ENCODE measurements around the gene MXRA8. TPM values are rescaled to one million over a fixed set of nuclear protein-coding genes. Genes with fewer than 3 reads are reported as not detected.

The MXRA8 gene
- total and polyA plus RNA-seq, 2 donors (not counting 3 experiments of a cell fraction or from before 2014, with no cell fraction given): 0.82 to 1.9 TPM

GRCh38 chr1:1309251-1310108, 48.9 kb downstream of the MXRA8 start:
- H3K4me1 ChIP-seq (ENCODE audit: control insufficient read depth, extremely low read depth, insufficient read depth, low read length): peaks cover 15% of the 10 kb centered on the region
- intact Hi-C loops (cut with micrococcal nuclease) (loop anchor here (1.0 to 5.0 kb wide), 4 partner anchors 15 to 187 kb away; partner anchors contain the start of genes CPTP, DVL1, INTS11 and UBE2J2), dilution Hi-C loops (cut with MboI; ENCODE audit: extremely low pct_ligation_motif_present, low sequenced_read_pairs) (no loop called here)
- H2AFZ ChIP-seq (ENCODE audit: low read depth, low read length): peak overlapping the region; percentile 59
- H3K9ac ChIP-seq (replicated peaks; ENCODE audit: extremely low read depth, insufficient read depth, low read length): peak overlapping the region; percentile 73
- CTCF ChIA-PET: interaction anchor here (0.8 to 1.5 kb wide), 3 partner anchors 63 to 196 kb away, joined by 3 to 9 read pairs (median 3); no protein-coding TSS in a partner anchor
- no peak overlapping the region for H3K27ac ChIP-seq (ENCODE audit: insufficient read depth, low read depth, low read length)
- no peak for FAIRE-seq
- TF ChIP-seq POLR2A (IDR thresholded peaks at IDR 0.05; ENCODE audit: low read depth, low read length): no peak
- TF ChIP-seq EZH2 (IDR thresholded peaks at IDR 0.05; ENCODE audit: borderline replicate concordance, low read depth, low read length, severe bottlenecking): no peak
- TF ChIP-seq GATA2 (IDR thresholded peaks at IDR 0.05; ENCODE audit: insufficient read depth, insufficient read length, low read depth, low read length): no peak
- TF ChIP-seq CTCF (IDR thresholded peaks at IDR 0.05; ENCODE audit: extremely low read depth in 1 of 2, insufficient read depth in 1 of 2, low read depth in 1 of 2, low read length in 2 of 2): no peak
- no peak for TF ChIP-seq JUN (IDR thresholded peaks at IDR 0.05; ENCODE audit: borderline replicate concordance, insufficient read depth, insufficient read length, low read depth)
- TF ChIP-seq FOS (IDR thresholded peaks at IDR 0.05; ENCODE audit: borderline replicate concordance, insufficient read depth, low read length): no peak
- TF ChIP-seq, protein P1, sequence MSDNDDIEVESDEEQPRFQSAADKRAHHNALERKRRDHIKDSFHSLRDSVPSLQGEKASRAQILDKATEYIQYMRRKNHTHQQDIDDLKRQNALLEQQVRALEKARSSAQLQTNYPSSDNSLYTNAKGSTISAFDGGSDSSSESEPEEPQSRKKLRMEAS (IDR thresholded peaks at IDR 0.05; ENCODE audit: insufficient read depth, insufficient read length): no peak
- no peak for TF ChIP-seq POLR2AphosphoS5 (IDR thresholded peaks at IDR 0.05; ENCODE audit: insufficient read depth, low read depth, low read length)
- TF ChIP-seq MYC (IDR thresholded peaks at IDR 0.05; ENCODE audit: low read depth, low read length): no peak
- BruUV-seq (replicated peaks): no TSS peak
- H3K27me3 ChIP-seq (ENCODE audit: control insufficient read depth in 2 of 2, insufficient read depth in 2 of 2, low read length in 2 of 2): no peaks in the 10 kb centered on the region
- peak; percentile 17 for DNase-seq (ENCODE audit: low read depth, low spot score)
- peak overlapping the region; percentile 56 to 94 (median 64) for H3K4me3 ChIP-seq (replicated peaks in 1 of 3; ENCODE audit: insufficient read depth in 1 of 3, low read depth in 1 of 3, low read length in 3 of 3)
- no peaks in the 10 kb centered on the region for H4K20me1 ChIP-seq (replicated peaks; ENCODE audit: control insufficient read depth, extremely low read depth, insufficient read depth, low read length)
- H3K4me2 ChIP-seq (ENCODE audit: insufficient read depth, low read length): peak overlapping the region; percentile 45
- POLR2A ChIA-PET: no interaction called here
- no peaks in the 10 kb centered on the region for H3K9me1 ChIP-seq (replicated peaks; ENCODE audit: control insufficient read depth, extremely low read depth, insufficient read depth, low read length)
- no peaks in the 10 kb centered on the region for H3K79me2 ChIP-seq (ENCODE audit: control insufficient read depth, insufficient read depth, low read length)
- H3K9me3 ChIP-seq (replicated peaks; ENCODE audit: control insufficient read depth, insufficient read depth, low read length): no peaks in the 10 kb centered on the region
- peaks cover 0 to 35% of the 10 kb centered on the region in 2 experiments for H3K36me3 ChIP-seq (ENCODE audit: control insufficient read depth in 2 of 2, extremely low read depth in 1 of 2, insufficient read depth in 2 of 2, low read length in 2 of 2)

All from endothelial cell of umbilical vein (primary cell).